HepG2 (cell line): ENCODE results near the gene HMGN4. TPM values are rescaled to one million over a fixed set of nuclear protein-coding genes. Genes with fewer than 3 reads are reported as not detected.

Experiments
- ATAD3A ChIP-seq: sonication (generic); formaldehyde crosslinking; IDR thresholded peaks from 2 replicates; pipeline ENCODE4 v1.4.0; 2020; ENCODE audit warnings: missing genetic modification reagents
- ATF6 ChIP-seq: sonication (generic); formaldehyde crosslinking; conservative IDR thresholded peaks from 2 replicates; pipeline ENCODE4 v1.4.0; 2020; ENCODE audit warnings: missing genetic modification reagents
- BRCA1 ChIP-seq: sonication (generic); formaldehyde crosslinking; IDR thresholded peaks from 2 replicates; pipeline ENCODE4 v1.4.0; 2020; ENCODE audit warnings: missing genetic modification reagents
- FOXO4 ChIP-seq: sonication (generic); formaldehyde crosslinking; conservative IDR thresholded peaks from 2 replicates; pipeline ENCODE4 v1.8.1; 2023; ENCODE audit warnings: missing genetic modification reagents
- NFKB2 ChIP-seq: sonication (generic); formaldehyde crosslinking; IDR thresholded peaks from 2 replicates; pipeline ENCODE4 v1.4.0; 2020; ENCODE audit warnings: missing genetic modification reagents, borderline replicate concordance
- NRL ChIP-seq: sonication (generic); formaldehyde crosslinking; IDR thresholded peaks from 2 replicates; pipeline ENCODE4 v1.5.0; 2020; ENCODE audit warnings: missing genetic modification reagents, mild to moderate bottlenecking, moderate library complexity, borderline replicate concordance
- ONECUT2 ChIP-seq: sonication (generic); formaldehyde crosslinking; IDR thresholded peaks from 2 replicates; pipeline ENCODE4 v1.4.0; 2020; ENCODE audit warnings: missing genetic modification reagents
- PHB2 ChIP-seq: fragments of 450-650 bp; IDR thresholded peaks from 2 replicates; pipeline ENCODE4 v1.6.1; 2018; ENCODE audit not compliant: partially characterized antibody
- POLR2AphosphoS2 ChIP-seq: IDR thresholded peaks from 2 replicates; pipeline ENCODE4 v1.6.1; 2011; ENCODE audit warnings: low read depth, low read length, improper control_type of control experiment
- SIX4 ChIP-seq: sonication (generic); formaldehyde crosslinking; IDR thresholded peaks from 2 replicates; pipeline ENCODE4 v1.4.0; 2020; ENCODE audit warnings: missing genetic modification reagents
- TBX2 ChIP-seq: sonication (generic); formaldehyde crosslinking; IDR thresholded peaks from 2 replicates; pipeline ENCODE4 v1.5.0; 2020; ENCODE audit warnings: missing genetic modification reagents, mild to moderate bottlenecking, borderline replicate concordance
- TBX3 ChIP-seq: fragments of 450-650 bp; IDR thresholded peaks from 2 replicates; pipeline ENCODE4 v1.6.1; 2017; ENCODE audit warnings: antibody characterized with exemption, mild to moderate bottlenecking, inconsistent platforms, borderline replicate concordance
- TP53 ChIP-seq: sonication (generic); formaldehyde crosslinking; conservative IDR thresholded peaks from 2 replicates; pipeline ENCODE4 v1.4.0; 2020; ENCODE audit warnings: missing genetic modification reagents
- ZNF253 ChIP-seq: sonication (generic); formaldehyde crosslinking; IDR thresholded peaks from 2 replicates; pipeline ENCODE4 v1.8.0; 2022; ENCODE audit warnings: mild to moderate bottlenecking, missing genetic modification reagents, borderline replicate concordance
- ZNF446 ChIP-seq: sonication (generic); formaldehyde crosslinking; IDR thresholded peaks from 2 replicates; pipeline ENCODE4 v1.5.0; 2020; ENCODE audit warnings: mild to moderate bottlenecking, missing genetic modification reagents
- ZNF546 ChIP-seq: sonication (generic); formaldehyde crosslinking; conservative IDR thresholded peaks from 2 replicates; pipeline ENCODE4 v1.8.1; 2023; ENCODE audit warnings: mild to moderate bottlenecking, missing genetic modification reagents
- ZNF552 ChIP-seq: sonication (generic); formaldehyde crosslinking; IDR thresholded peaks from 2 replicates; pipeline ENCODE4 v1.9.0; 2022; ENCODE audit warnings: missing genetic modification reagents, mild to moderate bottlenecking, borderline replicate concordance
- ZNF558 ChIP-seq: sonication (generic); formaldehyde crosslinking; IDR thresholded peaks from 2 replicates; pipeline ENCODE4 v1.9.0; 2022; ENCODE audit warnings: mild to moderate bottlenecking, missing genetic modification reagents, borderline replicate concordance
- ZNF614 ChIP-seq: IDR thresholded peaks from 2 replicates; pipeline ENCODE4 v1.6.1; 2018; ENCODE audit warnings: missing biosample characterization, missing genetic modification reagents, inconsistent platforms, borderline replicate concordance
- ZNF615 ChIP-seq: sonication (generic); formaldehyde crosslinking; IDR thresholded peaks from 2 replicates; pipeline ENCODE4 v1.5.0; 2020; ENCODE audit warnings: mild to moderate bottlenecking, missing genetic modification reagents, borderline replicate concordance
- polyA plus RNA-seq, 8 experiments: library from polyadenylated mRNA; depleted of rRNA in 3 of 8; stranded (reverse) in 7 of 8; unstranded in 1 of 8; fragments of >200 nt; fragmentation: Illumina TruSeq in 4 of 8; extraction: Trizol in 4 of 8; gene quantifications; 2 replicates each; pipeline versions ENCODE4 v1.2.1 to v1.2.3, GENCODE V29; 2011 to 2016; ENCODE audit warnings: low read depth in 4 of 8, missing spikeins in 1 of 8, mixed read lengths in 1 of 8; ENCODE audit not compliant: insufficient read depth in 1 of 8
- total RNA-seq, 5 experiments: library from RNA; depleted of rRNA; stranded (reverse); fragments of >200 nt; fragmentation: Illumina TruSeq; extraction: Trizol; gene quantifications; 2 replicates each; pipeline ENCODE4 v1.2.3, GENCODE V29; 2016; ENCODE audit warnings: low read depth in 1 of 5
- TF ChIP-seq, protein P1 (sequence below): sonication (generic); formaldehyde crosslinking; IDR thresholded peaks from 2 replicates; pipeline ENCODE4 v1.8.1; 2023; ENCODE audit warnings: mild to moderate bottlenecking, missing genetic modification reagents
- TF ChIP-seq, protein P2 (sequence below): sonication (generic); formaldehyde crosslinking; IDR thresholded peaks from 2 replicates; pipeline ENCODE4 v1.4.0; 2020; ENCODE audit warnings: missing genetic modification reagents

The HMGN4 gene
- total and polyA plus RNA-seq, 2 of the 13 experiments (the other 11 are each of a cell fraction or from before 2014, with no cell fraction given) = 39.9 to 52.1 TPM

DNA sequence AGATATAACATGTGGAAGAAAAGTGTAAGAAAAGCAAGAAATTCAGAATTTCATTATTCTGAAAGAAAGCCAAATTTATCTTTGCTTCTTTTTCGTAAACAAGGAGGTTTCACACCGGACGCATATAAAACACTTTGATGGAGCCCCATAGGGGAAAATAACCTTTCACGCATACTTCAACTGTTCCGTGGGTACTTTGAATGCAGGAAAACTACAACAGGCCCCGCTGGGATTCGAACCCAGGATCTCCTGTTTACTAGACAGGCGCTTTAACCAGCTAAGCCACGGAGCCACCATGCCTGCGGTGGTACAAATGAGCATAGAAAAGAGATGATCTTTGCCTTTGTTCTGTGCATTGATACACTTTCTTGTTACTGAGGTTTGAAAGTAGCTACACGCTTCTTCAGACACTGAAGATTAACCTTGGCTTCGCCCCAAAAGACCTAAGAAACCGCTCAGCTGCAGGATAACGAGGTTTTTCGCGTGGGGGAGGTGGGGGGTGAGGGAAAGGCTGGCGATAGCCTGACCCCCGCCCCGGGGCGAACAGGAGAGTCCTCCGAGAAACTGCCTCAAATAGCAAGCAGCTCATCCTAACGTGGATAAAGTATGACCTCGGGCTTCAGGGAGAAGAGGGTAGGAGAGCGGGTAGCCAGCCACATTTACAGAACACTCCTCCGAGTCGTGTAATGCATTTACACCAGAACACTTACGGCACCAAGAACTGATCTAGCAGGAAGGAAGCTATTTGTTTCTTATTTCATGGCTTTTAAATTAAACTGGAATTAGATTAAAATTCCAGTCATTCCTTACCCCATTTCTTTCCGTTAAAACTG, 5.3 kb upstream of the HMGN4 start (continued):
- TF ChIP-seq TBX3 (no peak), ATAD3A (no peak), BRCA1 (CRISPR knock-in tag) (peak; percentile 22; the same call in 1 of the 2 replicates), ONECUT2 (CRISPR knock-in tag) (no peak), POLR2AphosphoS2 (no peak), TBX2 (peak; percentile 41; the same call in 1 of the 2 replicates), ZNF446 (no peak), ZNF253 (CRISPR knock-in tag) (no peak), ATF6 (CRISPR knock-in tag) (no peak; the same call in 1 of the 2 replicates), ZNF546 (CRISPR knock-in tag) (no peak), ZNF615 (peak; percentile 57; the same call in 1 of the 2 replicates), SIX4 (no peak), ZNF558 (no peak; the same call in 1 of the 2 replicates), PHB2 (no peak), NFKB2 (CRISPR knock-in tag) (0 out of 2 replicates have a peak, but pooled peaks have one; percentile 26), TP53 (0 out of 2 replicates have a peak, but pooled peaks have one; percentile 27), ZNF614 (CRISPR knock-in tag) (peak; percentile 90), NRL (CRISPR knock-in tag) (no peak), ZNF552 (CRISPR knock-in tag) (no peak), FOXO4 (CRISPR knock-in tag) (no peak)
- TF ChIP-seq, protein P1, sequence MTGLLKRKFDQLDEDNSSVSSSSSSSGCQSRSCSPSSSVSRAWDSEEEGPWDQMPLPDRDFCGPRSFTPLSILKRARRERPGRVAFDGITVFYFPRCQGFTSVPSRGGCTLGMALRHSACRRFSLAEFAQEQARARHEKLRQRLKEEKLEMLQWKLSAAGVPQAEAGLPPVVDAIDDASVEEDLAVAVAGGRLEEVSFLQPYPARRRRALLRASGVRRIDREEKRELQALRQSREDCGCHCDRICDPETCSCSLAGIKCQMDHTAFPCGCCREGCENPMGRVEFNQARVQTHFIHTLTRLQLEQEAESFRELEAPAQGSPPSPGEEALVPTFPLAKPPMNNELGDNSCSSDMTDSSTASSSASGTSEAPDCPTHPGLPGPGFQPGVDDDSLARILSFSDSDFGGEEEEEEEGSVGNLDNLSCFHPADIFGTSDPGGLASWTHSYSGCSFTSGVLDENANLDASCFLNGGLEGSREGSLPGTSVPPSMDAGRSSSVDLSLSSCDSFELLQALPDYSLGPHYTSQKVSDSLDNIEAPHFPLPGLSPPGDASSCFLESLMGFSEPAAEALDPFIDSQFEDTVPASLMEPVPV (CRISPR knock-in tag) = peak; percentile 87; the same call in 1 of the 2 replicates
- TF ChIP-seq, protein P2, sequence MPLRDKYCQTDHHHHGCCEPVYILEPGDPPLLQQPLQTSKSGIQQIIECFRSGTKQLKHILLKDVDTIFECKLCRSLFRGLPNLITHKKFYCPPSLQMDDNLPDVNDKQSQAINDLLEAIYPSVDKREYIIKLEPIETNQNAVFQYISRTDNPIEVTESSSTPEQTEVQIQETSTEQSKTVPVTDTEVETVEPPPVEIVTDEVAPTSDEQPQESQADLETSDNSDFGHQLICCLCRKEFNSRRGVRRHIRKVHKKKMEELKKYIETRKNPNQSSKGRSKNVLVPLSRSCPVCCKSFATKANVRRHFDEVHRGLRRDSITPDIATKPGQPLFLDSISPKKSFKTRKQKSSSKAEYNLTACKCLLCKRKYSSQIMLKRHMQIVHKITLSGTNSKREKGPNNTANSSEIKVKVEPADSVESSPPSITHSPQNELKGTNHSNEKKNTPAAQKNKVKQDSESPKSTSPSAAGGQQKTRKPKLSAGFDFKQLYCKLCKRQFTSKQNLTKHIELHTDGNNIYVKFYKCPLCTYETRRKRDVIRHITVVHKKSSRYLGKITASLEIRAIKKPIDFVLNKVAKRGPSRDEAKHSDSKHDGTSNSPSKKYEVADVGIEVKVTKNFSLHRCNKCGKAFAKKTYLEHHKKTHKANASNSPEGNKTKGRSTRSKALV = peak; percentile 44; the same call in 1 of the 2 replicates
